ENCODE data around the gene RPL41.

- TF ChIP-seq EZH2 (optimal IDR thresholded peaks at IDR 0.05; ENCODE audit: low read depth, low read length) = no peak
- TF ChIP-seq, protein P1, sequence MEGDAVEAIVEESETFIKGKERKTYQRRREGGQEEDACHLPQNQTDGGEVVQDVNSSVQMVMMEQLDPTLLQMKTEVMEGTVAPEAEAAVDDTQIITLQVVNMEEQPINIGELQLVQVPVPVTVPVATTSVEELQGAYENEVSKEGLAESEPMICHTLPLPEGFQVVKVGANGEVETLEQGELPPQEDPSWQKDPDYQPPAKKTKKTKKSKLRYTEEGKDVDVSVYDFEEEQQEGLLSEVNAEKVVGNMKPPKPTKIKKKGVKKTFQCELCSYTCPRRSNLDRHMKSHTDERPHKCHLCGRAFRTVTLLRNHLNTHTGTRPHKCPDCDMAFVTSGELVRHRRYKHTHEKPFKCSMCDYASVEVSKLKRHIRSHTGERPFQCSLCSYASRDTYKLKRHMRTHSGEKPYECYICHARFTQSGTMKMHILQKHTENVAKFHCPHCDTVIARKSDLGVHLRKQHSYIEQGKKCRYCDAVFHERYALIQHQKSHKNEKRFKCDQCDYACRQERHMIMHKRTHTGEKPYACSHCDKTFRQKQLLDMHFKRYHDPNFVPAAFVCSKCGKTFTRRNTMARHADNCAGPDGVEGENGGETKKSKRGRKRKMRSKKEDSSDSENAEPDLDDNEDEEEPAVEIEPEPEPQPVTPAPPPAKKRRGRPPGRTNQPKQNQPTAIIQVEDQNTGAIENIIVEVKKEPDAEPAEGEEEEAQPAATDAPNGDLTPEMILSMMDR (IDR thresholded peaks at IDR 0.05; ENCODE audit: low read length) = no peak
These were observed 44.7 kb downstream of the RPL41 start for GRCh38 chr12:56160894-56161689.
